HCT116 (cell line): Measurements from ENCODE around the gene NPB. TPM values are rescaled to one million over a fixed set of nuclear protein-coding genes. Genes with fewer than 3 reads are reported as not detected.

Source experiments
- ATAC-seq: fragments of 200-7000 bp; cut with Tn5 transposase; 2 replicates; pipeline ENCODE4 v1.9.1; 2020; ENCODE audit warnings: mild to moderate bottlenecking, moderate library complexity
- BruUV-seq: library from RNA; stranded (reverse); fragments of 400-500 nt; replicated peaks from 2 replicates; lab custom pipeline; 2021; lab: Mats Ljungman, UMichigan
- CTCF ChIA-PET: fragments of 300-600 bp; sonication (Branson Sonifier 250); formaldehyde crosslinking; loops from one replicate; lab custom pipeline; 2021; ENCODE audit warnings: antibody characterized with exemption; lab: Charles Lee
- POLR2A ChIA-PET: fragments of 300-600, 350-600 bp; sonication (Branson Sonifier 250); formaldehyde crosslinking; loops from one replicate; lab custom pipeline; 2021; ENCODE audit warnings: antibody characterized with exemption; lab: Charles Lee
- RAD21 ChIA-PET, 2 experiments: fragments of 300-600 bp; sonication (Branson Sonifier 250); formaldehyde crosslinking; loops; one replicate each; lab custom pipeline; 2023; ENCODE audit warnings: low total read pairs in 2 of 2; ENCODE audit not compliant: uncharacterized antibody in 2 of 2, unreplicated experiment in 2 of 2, low non-redundant PET in 1 of 2; lab: Charles Lee
- DNase-seq: peaks from one replicate; pipeline ENCODE4 v3.0.0-alpha.2; 2010; ENCODE audit warnings: low read depth, low spot score
- H2AFZ ChIP-seq: fragments of 200-600 bp; shearing (Covaris generic), sonication (generic); 2 replicates; pipeline ENCODE4 v1.6.1; 2017; ENCODE audit warnings: low read depth, mixed run types, mixed read lengths, antibody characterized with exemption, low read length; ENCODE audit not compliant: poor library complexity, severe bottlenecking
- H3K27ac ChIP-seq: 2 replicates; pipeline ENCODE4 v1.5.1; 2012; ENCODE audit warnings: low read depth, low read length
- H3K27me3 ChIP-seq: fragments of 200-600 bp; sonication (generic); 2 replicates; pipeline ENCODE4 v1.6.1; 2016; ENCODE audit warnings: mixed run types, low read length, mixed read lengths; ENCODE audit not compliant: insufficient read depth
- H3K36me3 ChIP-seq, 2 experiments: fragments of 200-500 bp in 1 of 2; fragments of 200-600 bp in 1 of 2; sonication (Bioruptor generic) in 1 of 2; sonication (generic) in 1 of 2; 2 replicates each; pipeline versions ENCODE4 v1.5.1 to v1.6.1; 2014 to 2016; ENCODE audit warnings: low read length in 2 of 2, inconsistent platforms in 1 of 2, mixed read lengths in 1 of 2, mixed run types in 1 of 2; ENCODE audit not compliant: insufficient read depth in 2 of 2, control insufficient read depth in 1 of 2
- H3K4me1 ChIP-seq, 2 experiments: fragments of 200-600 bp in 1 of 2; sonication (generic) in 1 of 2; 2 replicates each; pipeline versions ENCODE4 v1.5.1 to v1.6.1; 2012 to 2017; ENCODE audit warnings: low read length in 2 of 2, inconsistent platforms in 1 of 2, mild to moderate bottlenecking in 1 of 2, mixed read lengths in 1 of 2, mixed run types in 1 of 2, moderate library complexity in 1 of 2; ENCODE audit not compliant: insufficient read depth in 2 of 2, control insufficient read depth in 1 of 2
- H3K4me2 ChIP-seq: fragments of 200-600 bp; sonication (generic); 2 replicates; pipeline ENCODE4 v1.6.1; 2017; ENCODE audit warnings: mixed run types, low read length, mixed read lengths
- H3K4me3 ChIP-seq, 2 experiments: fragments of 200-600 bp in 1 of 2; sonication (generic) in 1 of 2; replicated peaks in 1 of 2; 2 replicates each; pipeline ENCODE4 v1.5.1; 2011 to 2016; ENCODE audit warnings: low read length in 2 of 2, control low read depth in 1 of 2, low read depth in 1 of 2, mild to moderate bottlenecking in 1 of 2, mixed read lengths in 1 of 2, mixed run types in 1 of 2
- H3K79me2 ChIP-seq: fragments of 200-600 bp; sonication (generic); 2 replicates; pipeline ENCODE4 v1.6.1; 2017; ENCODE audit warnings: mild to moderate bottlenecking, mixed run types, low read length, moderate library complexity, mixed read lengths; ENCODE audit not compliant: insufficient read depth
- H3K9ac ChIP-seq: fragments of 200-600 bp; sonication (generic); 2 replicates; pipeline ENCODE4 v1.6.1; 2016; ENCODE audit warnings: low read length, mixed read lengths
- H3K9me2 ChIP-seq: fragments of 200-600 bp; sonication (generic), shearing (Covaris generic); 2 replicates; pipeline ENCODE4 v1.6.1; 2017; ENCODE audit warnings: mixed run types, mild to moderate bottlenecking, moderate library complexity; ENCODE audit not compliant: insufficient read depth
- H3K9me3 ChIP-seq, 2 experiments: fragments of 200-500 bp in 1 of 2; fragments of 200-600 bp in 1 of 2; sonication (Bioruptor generic) in 1 of 2; sonication (generic) in 1 of 2; 2 replicates each; pipeline ENCODE4 v1.6.1; 2014 to 2017; ENCODE audit warnings: low read length in 2 of 2, mixed read lengths in 2 of 2, inconsistent platforms in 1 of 2, low read depth in 1 of 2, mild to moderate bottlenecking in 1 of 2, mixed run types in 1 of 2, moderate library complexity in 1 of 2; ENCODE audit not compliant: control insufficient read depth in 1 of 2, insufficient read depth in 1 of 2
- H4K20me1 ChIP-seq: fragments of 200-600 bp; sonication (generic), shearing (Covaris generic); 2 replicates; pipeline ENCODE4 v1.6.1; 2017; ENCODE audit warnings: mixed run types, mild to moderate bottlenecking, moderate library complexity; ENCODE audit not compliant: insufficient read depth
- ATF3 ChIP-seq: IDR thresholded peaks from 2 replicates; pipeline ENCODE4 v1.6.1; 2012
- CBX3 ChIP-seq: IDR thresholded peaks from 2 replicates; pipeline ENCODE4 v1.6.1; 2012; ENCODE audit warnings: low read depth
- CEBPB ChIP-seq: IDR thresholded peaks from 2 replicates; pipeline ENCODE4 v1.6.1; 2012; ENCODE audit warnings: low read depth
- CTCF ChIP-seq, 3 experiments: fragments of 200-600 bp in 1 of 3; sonication (generic) in 1 of 3; IDR thresholded peaks in 2 of 3; conservative IDR thresholded peaks in 1 of 3; 2 replicates each; pipeline ENCODE4 v1.5.1; 2012 to 2017; ENCODE audit warnings: low read depth in 2 of 3, low read length in 2 of 3, antibody characterized with exemption in 1 of 3, borderline replicate concordance in 1 of 3, control low read depth in 1 of 3, mild to moderate bottlenecking in 1 of 3, mixed read lengths in 1 of 3, mixed run types in 1 of 3, moderate library complexity in 1 of 3; ENCODE audit not compliant: insufficient read depth in 1 of 3
- EGR1 ChIP-seq: IDR thresholded peaks from 2 replicates; pipeline ENCODE4 v1.6.1; 2012; ENCODE audit warnings: low read depth
- EZH2 ChIP-seq: fragments of 200-600 bp; sonication (generic); IDR thresholded peaks from 2 replicates; pipeline ENCODE4 v1.6.1; 2017; ENCODE audit warnings: antibody characterized with exemption, mixed run types
- JUND ChIP-seq: IDR thresholded peaks from 2 replicates; pipeline ENCODE4 v1.6.1; 2012
- MAX ChIP-seq: IDR thresholded peaks from 2 replicates; pipeline ENCODE4 v1.6.1; 2012
- RAD21 ChIP-seq: IDR thresholded peaks from 2 replicates; pipeline ENCODE4 v1.6.1; 2012; ENCODE audit warnings: low read depth, mild to moderate bottlenecking
- SIN3A ChIP-seq: IDR thresholded peaks from 2 replicates; pipeline ENCODE4 v1.6.1; 2012; ENCODE audit warnings: low read depth
- SRF ChIP-seq: IDR thresholded peaks from 2 replicates; pipeline ENCODE4 v1.6.1; 2012; ENCODE audit warnings: low read depth
- TCF7L2 ChIP-seq: IDR thresholded peaks from 2 replicates; pipeline ENCODE4 v1.7.0; 2011; ENCODE audit warnings: borderline replicate concordance, inconsistent platforms; ENCODE audit not compliant: insufficient read depth, insufficient read length; ENCODE audit errors: extremely low read depth
- YY1 ChIP-seq: IDR thresholded peaks from 2 replicates; pipeline ENCODE4 v1.6.1; 2011; ENCODE audit warnings: low read length, low read depth, moderate library complexity, mild to moderate bottlenecking; ENCODE audit not compliant: insufficient replicate concordance; ENCODE audit errors: extremely low read depth
- ZNF274 ChIP-seq: fragments of 200-500 bp; sonication (Bioruptor generic); IDR thresholded peaks from 2 replicates; pipeline ENCODE4 v1.6.1; 2014; ENCODE audit warnings: mild to moderate bottlenecking, low read depth, low read length, inconsistent platforms
- intact Hi-C: fragments of 100-400 bp; cut with micrococcal nuclease; formaldehyde crosslinking; loops from 2 replicates; pipeline ENCODE4 v1.10.0; 2022
- total RNA-seq: library from RNA; stranded (reverse); gene quantifications from one replicate; pipeline ENCODE4 v1.2.1, GENCODE V29; 2021; ENCODE audit not compliant: unreplicated experiment

NPB gene
- total RNA-seq, 1 experiment from 2014 or later = 1.2 TPM

GRCh38 chr17:81895400-81895799 lies 6.6 kb upstream of the NPB start:
- RAD21 ChIA-PET = no interaction called here
- no peaks in the 10 kb centered on the region for H4K20me1 ChIP-seq
- no peaks in the 10 kb centered on the region for H3K27me3 ChIP-seq
- no peak for TF ChIP-seq CBX3
- TF ChIP-seq EZH2 = no peak
- no peak for TF ChIP-seq YY1
- TF ChIP-seq ZNF274 = no peak
- no peak for TF ChIP-seq JUND
- no peak for TF ChIP-seq SIN3A
- TF ChIP-seq EGR1 = no peak
- TF ChIP-seq ATF3 = no peak
- no peak for TF ChIP-seq TCF7L2
- TF ChIP-seq CEBPB = no peak
- no peak for TF ChIP-seq CTCF (IDR thresholded peaks at IDR 0.05 in 2 of 3, conservative IDR thresholded peaks at IDR 0.05 in 1 of 3; ENCODE audit: borderline replicate concordance in 1 of 3, insufficient read depth in 1 of 3, low read depth in 2 of 3, low read length in 2 of 3)
- TF ChIP-seq MAX = no peak
- TF ChIP-seq SRF = no peak
- no peak for TF ChIP-seq RAD21
- TF ChIP-seq, all 23 proteins: peak for 0
- intact Hi-C loops = no loop called here
- H3K79me2 ChIP-seq = peaks cover 40% of the 10 kb centered on the region
- CTCF ChIA-PET = no interaction called here
- POLR2A ChIA-PET = no interaction called here
- H3K4me1 ChIP-seq = peaks cover 29 to 45% of the 10 kb centered on the region in 2 experiments
- H3K4me3 ChIP-seq = no peak overlapping the region
- H3K9ac ChIP-seq = no peak overlapping the region
- no peak overlapping the region for H3K4me2 ChIP-seq
- no peaks in the 10 kb centered on the region for H3K9me2 ChIP-seq
- no peak overlapping the region for H3K27ac ChIP-seq
- DNase-seq (no peak), ATAC-seq (no peak)
- peaks cover 13 to 34% of the 10 kb centered on the region in 2 experiments; a peak in 2 of 4 replicates for H3K36me3 ChIP-seq
- H3K9me3 ChIP-seq = no peaks in the 10 kb centered on the region
- no peak overlapping the region for H2AFZ ChIP-seq
- no TSS peak for BruUV-seq
